Measurements from ENCODE around the gene MSRB1.

Gene MSRB1

DNA sequence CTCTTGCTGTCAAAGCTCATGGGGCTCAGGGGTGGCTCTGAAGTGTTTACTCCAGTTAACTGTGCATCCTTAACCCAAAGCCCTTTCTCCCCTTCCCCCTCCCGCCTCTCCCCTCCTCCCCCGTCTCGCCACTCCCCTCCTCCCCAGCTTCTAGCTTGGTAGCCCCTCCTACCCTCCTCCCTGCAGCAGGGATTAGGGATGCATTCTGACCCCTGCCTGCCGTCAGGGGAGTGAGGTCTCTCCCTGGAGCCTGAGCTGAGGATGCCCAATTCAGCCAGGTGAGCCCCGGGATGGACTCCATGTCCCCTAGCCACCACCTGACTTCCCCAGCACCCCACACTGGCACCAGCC is 26.4 kb downstream of the MSRB1 start:
- Histone ChIP-seq H3K4me3 (replicated peaks; ENCODE audit: insufficient read depth, low read length) (no peak overlapping the region), H3K27ac (replicated peaks) (no peak overlapping the region), H3K27me3 (ENCODE audit: insufficient read depth, poor library complexity, severe bottlenecking) (peaks cover 56% of the 10 kb centered on the region)
- DNase-seq (ENCODE audit: low read depth in 1 of 2, low spot score in 1 of 2), result no peak
- TF ChIP-seq, protein P1, sequence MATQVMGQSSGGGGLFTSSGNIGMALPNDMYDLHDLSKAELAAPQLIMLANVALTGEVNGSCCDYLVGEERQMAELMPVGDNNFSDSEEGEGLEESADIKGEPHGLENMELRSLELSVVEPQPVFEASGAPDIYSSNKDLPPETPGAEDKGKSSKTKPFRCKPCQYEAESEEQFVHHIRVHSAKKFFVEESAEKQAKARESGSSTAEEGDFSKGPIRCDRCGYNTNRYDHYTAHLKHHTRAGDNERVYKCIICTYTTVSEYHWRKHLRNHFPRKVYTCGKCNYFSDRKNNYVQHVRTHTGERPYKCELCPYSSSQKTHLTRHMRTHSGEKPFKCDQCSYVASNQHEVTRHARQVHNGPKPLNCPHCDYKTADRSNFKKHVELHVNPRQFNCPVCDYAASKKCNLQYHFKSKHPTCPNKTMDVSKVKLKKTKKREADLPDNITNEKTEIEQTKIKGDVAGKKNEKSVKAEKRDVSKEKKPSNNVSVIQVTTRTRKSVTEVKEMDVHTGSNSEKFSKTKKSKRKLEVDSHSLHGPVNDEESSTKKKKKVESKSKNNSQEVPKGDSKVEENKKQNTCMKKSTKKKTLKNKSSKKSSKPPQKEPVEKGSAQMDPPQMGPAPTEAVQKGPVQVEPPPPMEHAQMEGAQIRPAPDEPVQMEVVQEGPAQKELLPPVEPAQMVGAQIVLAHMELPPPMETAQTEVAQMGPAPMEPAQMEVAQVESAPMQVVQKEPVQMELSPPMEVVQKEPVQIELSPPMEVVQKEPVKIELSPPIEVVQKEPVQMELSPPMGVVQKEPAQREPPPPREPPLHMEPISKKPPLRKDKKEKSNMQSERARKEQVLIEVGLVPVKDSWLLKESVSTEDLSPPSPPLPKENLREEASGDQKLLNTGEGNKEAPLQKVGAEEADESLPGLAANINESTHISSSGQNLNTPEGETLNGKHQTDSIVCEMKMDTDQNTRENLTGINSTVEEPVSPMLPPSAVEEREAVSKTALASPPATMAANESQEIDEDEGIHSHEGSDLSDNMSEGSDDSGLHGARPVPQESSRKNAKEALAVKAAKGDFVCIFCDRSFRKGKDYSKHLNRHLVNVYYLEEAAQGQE (IDR thresholded peaks at IDR 0.05; ENCODE audit: insufficient replicate concordance, low read depth), result no peak
- TF ChIP-seq GABPA (IDR thresholded peaks at IDR 0.05; ENCODE audit: low read depth) (no peak), SPI1 (IDR thresholded peaks at IDR 0.05; ENCODE audit: borderline replicate concordance, low read depth) (no peak)
- TF ChIP-seq, protein P2, sequence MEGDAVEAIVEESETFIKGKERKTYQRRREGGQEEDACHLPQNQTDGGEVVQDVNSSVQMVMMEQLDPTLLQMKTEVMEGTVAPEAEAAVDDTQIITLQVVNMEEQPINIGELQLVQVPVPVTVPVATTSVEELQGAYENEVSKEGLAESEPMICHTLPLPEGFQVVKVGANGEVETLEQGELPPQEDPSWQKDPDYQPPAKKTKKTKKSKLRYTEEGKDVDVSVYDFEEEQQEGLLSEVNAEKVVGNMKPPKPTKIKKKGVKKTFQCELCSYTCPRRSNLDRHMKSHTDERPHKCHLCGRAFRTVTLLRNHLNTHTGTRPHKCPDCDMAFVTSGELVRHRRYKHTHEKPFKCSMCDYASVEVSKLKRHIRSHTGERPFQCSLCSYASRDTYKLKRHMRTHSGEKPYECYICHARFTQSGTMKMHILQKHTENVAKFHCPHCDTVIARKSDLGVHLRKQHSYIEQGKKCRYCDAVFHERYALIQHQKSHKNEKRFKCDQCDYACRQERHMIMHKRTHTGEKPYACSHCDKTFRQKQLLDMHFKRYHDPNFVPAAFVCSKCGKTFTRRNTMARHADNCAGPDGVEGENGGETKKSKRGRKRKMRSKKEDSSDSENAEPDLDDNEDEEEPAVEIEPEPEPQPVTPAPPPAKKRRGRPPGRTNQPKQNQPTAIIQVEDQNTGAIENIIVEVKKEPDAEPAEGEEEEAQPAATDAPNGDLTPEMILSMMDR (IDR thresholded peaks at IDR 0.05; ENCODE audit: insufficient read depth, low read length), result no peak

DNA sequence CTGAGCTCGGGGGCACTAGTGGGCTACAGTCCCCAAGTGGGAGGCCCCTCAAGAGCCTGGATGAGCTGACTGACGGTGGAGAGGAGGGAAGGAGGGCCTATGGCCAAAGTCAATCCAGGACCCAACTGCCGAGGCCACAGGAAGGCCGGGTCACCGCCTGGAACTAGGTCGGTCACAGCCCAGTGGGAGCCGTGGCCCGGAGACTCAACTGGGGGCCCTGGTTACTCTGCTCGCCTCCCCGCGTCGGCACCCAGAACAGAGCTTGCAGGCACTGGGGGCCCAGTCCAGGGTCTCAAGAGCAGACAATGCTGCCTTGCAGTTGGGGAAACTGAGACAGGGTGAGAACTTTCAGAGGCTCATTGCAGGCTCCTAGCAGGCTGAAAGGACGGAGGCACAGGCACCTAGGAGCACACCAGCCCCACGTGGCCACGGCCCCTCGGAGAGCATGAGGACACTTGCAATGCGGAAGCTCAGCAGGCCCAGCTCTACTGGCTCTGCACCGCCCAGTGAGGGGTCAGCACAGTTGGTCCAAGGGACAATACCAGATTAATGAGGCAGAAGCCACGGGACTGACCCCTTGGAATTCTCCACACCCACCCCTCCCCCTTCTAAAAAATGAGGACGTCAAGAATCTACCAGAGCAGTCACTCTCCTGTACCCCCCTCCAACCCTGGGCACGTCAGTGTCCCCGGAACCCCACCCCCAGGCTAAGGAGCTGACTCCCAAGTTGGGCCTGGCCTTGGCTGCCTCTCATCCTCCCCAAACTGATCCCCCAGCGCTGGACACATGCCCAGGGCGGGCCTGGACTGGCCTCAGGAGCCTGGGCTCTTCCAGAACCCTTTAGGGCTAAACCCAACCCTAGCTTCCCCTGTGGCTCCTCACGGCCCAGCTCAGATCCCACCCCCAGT is 27.0 kb downstream of the MSRB1 start:
- H3K4me3 ChIP-seq (replicated peaks; ENCODE audit: insufficient read depth, low read length), result no peak overlapping the region
- H3K27me3 ChIP-seq (ENCODE audit: insufficient read depth, poor library complexity, severe bottlenecking), result peaks cover 50% of the 10 kb centered on the region
- DNase-seq (ENCODE audit: low read depth in 1 of 2, low spot score in 1 of 2), result no peak
- TF ChIP-seq POLR2AphosphoS5 (IDR thresholded peaks at IDR 0.05; ENCODE audit: low read depth) (no peak), SPI1 (IDR thresholded peaks at IDR 0.05; ENCODE audit: borderline replicate concordance, low read depth) (no peak), GABPA (IDR thresholded peaks at IDR 0.05; ENCODE audit: low read depth) (no peak)
- TF ChIP-seq, protein P2 (IDR thresholded peaks at IDR 0.05; ENCODE audit: insufficient read depth, low read length), result no peak
- TF ChIP-seq, protein P1 (IDR thresholded peaks at IDR 0.05; ENCODE audit: insufficient replicate concordance, low read depth), result no peak
- no peak overlapping the region for H3K27ac ChIP-seq (replicated peaks)

DNA sequence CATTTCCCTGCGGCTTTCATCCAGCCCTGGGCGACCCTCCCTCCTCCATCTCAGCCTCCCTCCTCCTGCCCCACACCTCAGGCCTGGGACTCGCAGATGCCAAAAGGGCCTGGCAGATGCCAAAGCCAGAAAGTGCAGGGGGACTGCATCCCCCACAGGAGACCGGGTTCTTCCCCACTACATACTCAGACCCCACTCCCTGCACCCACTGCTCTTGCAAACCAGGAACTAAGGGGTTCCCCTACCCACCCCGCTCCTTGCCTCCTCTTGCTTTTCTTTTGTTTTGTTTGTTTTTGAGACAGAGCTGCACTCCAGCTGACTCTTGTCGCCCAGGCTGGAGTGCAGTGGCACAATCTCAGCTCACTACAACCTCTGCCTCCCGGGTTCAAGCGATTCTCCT is 28.0 kb downstream of the MSRB1 start:
- Histone ChIP-seq H3K27ac (replicated peaks) (no peak overlapping the region), H3K27me3 (ENCODE audit: insufficient read depth, poor library complexity, severe bottlenecking) (peaks cover 44% of the 10 kb centered on the region), H3K4me3 (replicated peaks; ENCODE audit: insufficient read depth, low read length) (no peak overlapping the region)
- no peak for DNase-seq (ENCODE audit: low read depth in 1 of 2, low spot score in 1 of 2)
- TF ChIP-seq POLR2AphosphoS5 (IDR thresholded peaks at IDR 0.05; ENCODE audit: low read depth) (no peak), GABPA (IDR thresholded peaks at IDR 0.05; ENCODE audit: low read depth) (no peak), SPI1 (IDR thresholded peaks at IDR 0.05; ENCODE audit: borderline replicate concordance, low read depth) (no peak)
- TF ChIP-seq, protein P1 (IDR thresholded peaks at IDR 0.05; ENCODE audit: insufficient replicate concordance, low read depth), result no peak
- TF ChIP-seq, protein P2 (IDR thresholded peaks at IDR 0.05; ENCODE audit: insufficient read depth, low read length), result no peak

All from HL-60 (cell line).